ENCODE measurements around the gene ABI1.

DNA sequence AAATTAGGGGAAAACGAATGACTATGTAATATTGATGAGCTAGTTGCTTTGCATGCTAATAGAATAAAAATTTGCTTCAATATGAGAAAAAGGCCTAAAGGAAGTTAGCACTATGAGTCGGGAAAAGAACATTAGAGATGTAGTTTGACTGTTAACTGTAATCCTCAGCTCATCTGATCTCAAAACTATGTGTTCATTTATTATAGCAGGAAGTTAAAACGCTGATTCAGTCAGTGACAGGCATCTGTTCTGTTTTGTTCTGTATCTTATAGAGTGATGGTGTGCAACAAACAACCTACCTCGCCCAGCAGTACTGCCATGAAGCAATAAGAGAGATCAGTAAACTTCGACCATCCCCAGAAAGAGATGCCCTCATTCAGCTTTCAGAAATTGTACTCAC, 114.7 kb downstream of the ABI1 start:
- TF ChIP-seq ZNF501 (tag by site-specific recombination; IDR thresholded peaks at IDR 0.05) (no peak), YY2 (tag by site-specific recombination; IDR thresholded peaks at IDR 0.05) (no peak), ZNF670 (tag by site-specific recombination; IDR thresholded peaks at IDR 0.05; ENCODE audit: low read depth) (no peak), ZNF274 (IDR thresholded peaks at IDR 0.05; ENCODE audit: low read length) (no peak), ZNF274 (tag by site-specific recombination; IDR thresholded peaks at IDR 0.05; ENCODE audit: borderline replicate concordance) (no peak), ZNF585B (tag by site-specific recombination; IDR thresholded peaks at IDR 0.05) (no peak), ZNF426 (tag by site-specific recombination; IDR thresholded peaks at IDR 0.05) (no peak), ZNF302 (tag by site-specific recombination; IDR thresholded peaks at IDR 0.05; ENCODE audit: low read depth) (no peak), ZNF510 (tag by site-specific recombination; IDR thresholded peaks at IDR 0.05; ENCODE audit: insufficient replicate concordance) (no peak), EGR2 (tag by site-specific recombination; IDR thresholded peaks at IDR 0.05; ENCODE audit: low read depth) (no peak)
- TF ChIP-seq, protein P1, sequence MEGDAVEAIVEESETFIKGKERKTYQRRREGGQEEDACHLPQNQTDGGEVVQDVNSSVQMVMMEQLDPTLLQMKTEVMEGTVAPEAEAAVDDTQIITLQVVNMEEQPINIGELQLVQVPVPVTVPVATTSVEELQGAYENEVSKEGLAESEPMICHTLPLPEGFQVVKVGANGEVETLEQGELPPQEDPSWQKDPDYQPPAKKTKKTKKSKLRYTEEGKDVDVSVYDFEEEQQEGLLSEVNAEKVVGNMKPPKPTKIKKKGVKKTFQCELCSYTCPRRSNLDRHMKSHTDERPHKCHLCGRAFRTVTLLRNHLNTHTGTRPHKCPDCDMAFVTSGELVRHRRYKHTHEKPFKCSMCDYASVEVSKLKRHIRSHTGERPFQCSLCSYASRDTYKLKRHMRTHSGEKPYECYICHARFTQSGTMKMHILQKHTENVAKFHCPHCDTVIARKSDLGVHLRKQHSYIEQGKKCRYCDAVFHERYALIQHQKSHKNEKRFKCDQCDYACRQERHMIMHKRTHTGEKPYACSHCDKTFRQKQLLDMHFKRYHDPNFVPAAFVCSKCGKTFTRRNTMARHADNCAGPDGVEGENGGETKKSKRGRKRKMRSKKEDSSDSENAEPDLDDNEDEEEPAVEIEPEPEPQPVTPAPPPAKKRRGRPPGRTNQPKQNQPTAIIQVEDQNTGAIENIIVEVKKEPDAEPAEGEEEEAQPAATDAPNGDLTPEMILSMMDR (tag by site-specific recombination; IDR thresholded peaks at IDR 0.05), result no peak
- TF ChIP-seq, protein P2, sequence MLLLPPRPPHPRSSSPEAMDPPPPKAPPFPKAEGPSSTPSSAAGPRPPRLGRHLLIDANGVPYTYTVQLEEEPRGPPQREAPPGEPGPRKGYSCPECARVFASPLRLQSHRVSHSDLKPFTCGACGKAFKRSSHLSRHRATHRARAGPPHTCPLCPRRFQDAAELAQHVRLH (tag by site-specific recombination; IDR thresholded peaks at IDR 0.05), result no peak
- TF ChIP-seq, protein P3, sequence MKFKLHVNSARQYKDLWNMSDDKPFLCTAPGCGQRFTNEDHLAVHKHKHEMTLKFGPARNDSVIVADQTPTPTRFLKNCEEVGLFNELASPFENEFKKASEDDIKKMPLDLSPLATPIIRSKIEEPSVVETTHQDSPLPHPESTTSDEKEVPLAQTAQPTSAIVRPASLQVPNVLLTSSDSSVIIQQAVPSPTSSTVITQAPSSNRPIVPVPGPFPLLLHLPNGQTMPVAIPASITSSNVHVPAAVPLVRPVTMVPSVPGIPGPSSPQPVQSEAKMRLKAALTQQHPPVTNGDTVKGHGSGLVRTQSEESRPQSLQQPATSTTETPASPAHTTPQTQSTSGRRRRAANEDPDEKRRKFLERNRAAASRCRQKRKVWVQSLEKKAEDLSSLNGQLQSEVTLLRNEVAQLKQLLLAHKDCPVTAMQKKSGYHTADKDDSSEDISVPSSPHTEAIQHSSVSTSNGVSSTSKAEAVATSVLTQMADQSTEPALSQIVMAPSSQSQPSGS (tag by site-specific recombination; IDR thresholded peaks at IDR 0.05; ENCODE audit: low read depth), result no peak
- TF ChIP-seq, protein P4, sequence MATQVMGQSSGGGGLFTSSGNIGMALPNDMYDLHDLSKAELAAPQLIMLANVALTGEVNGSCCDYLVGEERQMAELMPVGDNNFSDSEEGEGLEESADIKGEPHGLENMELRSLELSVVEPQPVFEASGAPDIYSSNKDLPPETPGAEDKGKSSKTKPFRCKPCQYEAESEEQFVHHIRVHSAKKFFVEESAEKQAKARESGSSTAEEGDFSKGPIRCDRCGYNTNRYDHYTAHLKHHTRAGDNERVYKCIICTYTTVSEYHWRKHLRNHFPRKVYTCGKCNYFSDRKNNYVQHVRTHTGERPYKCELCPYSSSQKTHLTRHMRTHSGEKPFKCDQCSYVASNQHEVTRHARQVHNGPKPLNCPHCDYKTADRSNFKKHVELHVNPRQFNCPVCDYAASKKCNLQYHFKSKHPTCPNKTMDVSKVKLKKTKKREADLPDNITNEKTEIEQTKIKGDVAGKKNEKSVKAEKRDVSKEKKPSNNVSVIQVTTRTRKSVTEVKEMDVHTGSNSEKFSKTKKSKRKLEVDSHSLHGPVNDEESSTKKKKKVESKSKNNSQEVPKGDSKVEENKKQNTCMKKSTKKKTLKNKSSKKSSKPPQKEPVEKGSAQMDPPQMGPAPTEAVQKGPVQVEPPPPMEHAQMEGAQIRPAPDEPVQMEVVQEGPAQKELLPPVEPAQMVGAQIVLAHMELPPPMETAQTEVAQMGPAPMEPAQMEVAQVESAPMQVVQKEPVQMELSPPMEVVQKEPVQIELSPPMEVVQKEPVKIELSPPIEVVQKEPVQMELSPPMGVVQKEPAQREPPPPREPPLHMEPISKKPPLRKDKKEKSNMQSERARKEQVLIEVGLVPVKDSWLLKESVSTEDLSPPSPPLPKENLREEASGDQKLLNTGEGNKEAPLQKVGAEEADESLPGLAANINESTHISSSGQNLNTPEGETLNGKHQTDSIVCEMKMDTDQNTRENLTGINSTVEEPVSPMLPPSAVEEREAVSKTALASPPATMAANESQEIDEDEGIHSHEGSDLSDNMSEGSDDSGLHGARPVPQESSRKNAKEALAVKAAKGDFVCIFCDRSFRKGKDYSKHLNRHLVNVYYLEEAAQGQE (tag by site-specific recombination; IDR thresholded peaks at IDR 0.05), result no peak

Measured in HEK293 (cell line).